T-helper 2 cell treated with Interferon-gamma antibody and Interleukin-4, amounts not matched to agents 100 ng/mL and 5 ng/mL, for 36 hours (primary cell): ENCODE results near the gene CCDC136. TPM values are rescaled to one million over a fixed set of nuclear protein-coding genes. Genes with fewer than 3 reads are reported as not detected.

ENCODE experiments used
- intact Hi-C: fragments of 100-400 bp; cut with micrococcal nuclease; formaldehyde crosslinking; loops from one replicate; pipeline ENCODE4 v1.15.1; 2023
- total RNA-seq: library from RNA; stranded (reverse); gene quantifications from 2 replicates; pipeline ENCODE4 v1.2.3, GENCODE V29; 2022

The CCDC136 gene
- total RNA-seq, 1 donor from 2014 or later = 13.5 TPM

DNA sequence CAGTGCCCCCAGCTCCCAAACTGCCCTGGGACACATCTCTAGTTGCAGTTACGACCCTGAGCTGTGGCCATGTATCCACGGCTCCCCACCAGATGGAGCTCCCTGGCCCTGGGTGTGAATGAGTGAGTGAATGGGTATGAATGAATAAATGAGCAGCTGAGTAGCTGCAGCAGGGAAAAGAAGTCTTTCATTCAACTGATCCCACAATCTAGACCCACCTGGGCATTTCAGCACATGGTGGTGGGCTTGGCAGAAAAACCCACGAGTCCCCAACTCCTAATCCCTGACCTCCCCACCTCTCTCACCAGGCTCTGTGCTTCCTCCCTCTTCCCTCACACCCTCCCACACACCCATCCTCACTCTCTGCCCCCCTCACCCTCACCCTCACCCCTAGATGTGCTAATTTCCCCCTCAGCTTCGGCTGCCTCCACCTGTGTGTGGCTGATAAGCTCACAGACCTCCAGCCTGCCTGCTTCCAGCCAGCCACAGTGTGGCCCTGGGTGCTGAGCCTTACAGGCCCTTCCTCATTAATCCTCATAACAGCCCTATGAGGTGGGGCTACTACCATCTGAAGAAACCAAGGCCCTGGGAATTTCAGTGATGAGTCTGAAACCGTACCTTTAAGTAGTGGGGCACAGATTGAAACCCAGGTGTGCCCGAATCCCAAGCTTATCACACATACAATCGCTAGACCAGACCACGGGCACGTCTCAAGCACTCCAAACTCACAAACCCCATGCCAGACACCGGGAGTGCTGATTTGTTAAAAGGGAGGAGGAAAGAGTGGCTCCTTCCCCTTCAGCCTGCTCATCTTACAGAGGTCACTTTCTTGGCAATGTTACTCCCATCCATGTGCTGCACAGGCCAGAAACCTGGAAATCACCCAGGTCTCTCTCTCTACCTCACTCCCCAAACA lies 68.6 kb downstream of the CCDC136 start:
- intact Hi-C loops = loop anchor here (5.0 kb wide), 2 partner anchors 403 to 453 kb away; partner anchors contain the start of genes HILPDA and IMPDH1

DNA sequence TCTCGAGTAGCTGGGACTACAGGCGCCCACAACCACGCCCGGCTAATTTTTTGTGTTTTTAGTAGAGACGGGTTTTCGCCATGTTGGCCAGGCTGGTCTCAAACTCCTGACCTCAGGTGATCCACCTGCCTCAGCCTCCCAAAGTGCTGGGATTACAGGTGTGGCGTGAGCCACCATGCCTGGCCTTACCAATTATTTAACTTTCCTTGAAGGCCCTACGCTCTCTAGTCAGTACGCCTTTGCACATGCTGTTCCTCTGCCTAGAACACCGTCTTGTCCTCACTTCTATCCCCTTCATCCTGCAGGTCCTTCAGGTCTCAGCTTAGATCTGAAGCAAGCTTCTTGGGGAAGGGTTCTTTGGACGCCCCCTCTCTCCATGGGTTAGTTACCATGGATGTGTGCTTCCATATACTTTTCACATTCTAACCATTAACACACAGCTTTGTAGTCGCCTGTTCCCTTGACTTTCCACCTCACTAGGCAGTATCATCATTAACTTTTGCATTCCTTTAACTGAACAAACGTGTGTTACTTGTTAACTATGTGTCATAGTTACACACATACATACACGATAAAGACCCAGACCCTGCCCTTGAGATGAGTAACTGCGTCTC lies 70.3 kb downstream of the CCDC136 start:
- intact Hi-C loops = loop anchor here (1.0 to 5.0 kb wide), 6 partner anchors 21 to 455 kb away; partner anchors contain the start of genes AHCYL2, CALU, CCDC136 and HILPDA

DNA sequence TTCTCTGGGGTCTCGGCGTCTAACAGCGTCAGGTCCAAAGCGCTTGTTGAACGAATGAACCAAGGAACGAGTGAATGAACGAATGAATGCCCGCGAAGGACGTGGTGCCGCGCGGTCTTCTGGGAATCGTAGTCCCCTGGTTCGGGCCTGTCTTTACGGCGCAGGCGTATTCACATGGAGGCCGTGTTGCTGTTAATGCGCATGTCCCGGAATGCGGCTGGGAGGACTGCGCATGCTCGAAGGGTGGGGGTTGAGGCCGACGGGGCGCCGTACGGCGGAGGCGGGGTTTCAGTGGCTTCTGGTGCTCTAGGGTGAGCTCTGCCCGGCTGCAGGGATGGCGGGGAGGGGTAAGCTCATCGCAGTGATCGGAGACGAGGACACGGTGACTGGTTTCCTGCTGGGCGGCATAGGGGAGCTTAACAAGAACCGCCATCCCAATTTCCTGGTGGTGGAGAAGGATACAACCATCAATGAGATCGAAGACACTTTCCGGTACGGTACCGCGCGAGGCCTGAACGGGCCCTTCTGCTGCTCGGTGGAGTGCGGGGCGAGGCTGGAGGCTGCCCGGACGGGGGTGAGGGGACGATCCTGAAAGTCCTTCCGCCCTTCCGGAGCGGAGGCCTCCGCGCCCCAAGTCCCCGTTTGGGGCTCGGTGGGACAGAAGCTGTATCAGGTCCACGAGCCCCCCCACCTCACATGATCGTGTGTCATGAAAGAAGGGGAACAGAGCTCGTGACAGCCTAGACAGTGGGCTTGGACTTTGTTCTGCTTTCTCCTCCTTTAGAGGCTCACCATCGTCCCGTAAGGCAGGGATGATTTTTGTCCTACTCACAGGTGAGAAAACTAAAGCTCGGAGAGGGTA lies 71.0 kb downstream of the CCDC136 start, which contains the start of gene ATP6V1F:
TSS of gene ATP6V1F (plus strand) at position 286 of the 862 bp plus-strand sequence. CDS start at position 335, 49 bp downstream.
- intact Hi-C loops = loop anchor here (1.0 to 5.0 kb wide), 6 partner anchors 20 to 456 kb away; partner anchors contain the start of genes AHCYL2, CALU, CCDC136 and HILPDA

DNA sequence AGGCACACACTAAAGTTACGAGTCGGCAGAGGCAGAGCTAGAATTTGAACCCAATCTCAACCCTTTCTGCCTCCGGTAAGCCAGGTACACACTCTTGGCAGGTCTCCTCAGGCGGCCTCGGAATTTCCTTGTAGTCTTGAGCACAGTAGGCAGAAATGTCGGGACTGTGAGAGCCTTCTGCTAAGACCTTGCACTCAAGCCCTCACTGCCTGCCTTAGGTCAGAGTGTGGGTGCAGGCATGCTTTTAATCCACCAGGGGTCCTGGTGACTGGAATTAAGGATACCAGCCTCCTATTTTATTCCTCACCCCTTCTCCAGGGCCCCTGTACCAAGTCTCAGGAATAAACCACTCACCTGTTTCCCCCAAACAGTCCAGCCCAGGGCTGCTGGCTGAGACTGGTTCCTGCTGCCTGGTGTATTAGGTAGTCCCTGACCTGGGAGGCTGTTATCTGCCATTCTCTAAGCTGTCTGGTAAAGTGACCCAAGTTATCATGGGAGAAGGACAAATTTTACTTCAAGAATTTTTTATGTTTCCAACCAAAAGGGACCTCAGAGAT lies 71.7 kb downstream of the CCDC136 start:
- intact Hi-C loops = loop anchor here (2.0 to 5.0 kb wide), 4 partner anchors 19 to 456 kb away; partner anchors contain the start of genes CCDC136, HILPDA and IMPDH1

DNA sequence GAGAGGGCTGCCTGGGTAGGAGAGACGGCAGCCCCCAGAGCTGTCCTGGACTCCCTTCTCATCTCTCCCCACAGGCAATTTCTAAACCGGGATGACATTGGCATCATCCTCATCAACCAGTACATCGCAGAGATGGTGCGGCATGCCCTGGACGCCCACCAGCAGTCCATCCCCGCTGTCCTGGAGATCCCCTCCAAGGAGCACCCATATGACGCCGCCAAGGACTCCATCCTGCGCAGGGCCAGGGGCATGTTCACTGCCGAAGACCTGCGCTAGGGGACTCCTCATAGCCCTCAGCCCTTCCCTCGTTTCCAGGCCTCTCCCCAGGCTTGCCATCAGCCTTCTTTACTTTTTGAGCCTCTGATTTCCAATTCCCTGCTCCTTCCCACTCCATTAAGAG lies 73.5 kb downstream of the CCDC136 start:
- intact Hi-C loops = no loop called here

DNA sequence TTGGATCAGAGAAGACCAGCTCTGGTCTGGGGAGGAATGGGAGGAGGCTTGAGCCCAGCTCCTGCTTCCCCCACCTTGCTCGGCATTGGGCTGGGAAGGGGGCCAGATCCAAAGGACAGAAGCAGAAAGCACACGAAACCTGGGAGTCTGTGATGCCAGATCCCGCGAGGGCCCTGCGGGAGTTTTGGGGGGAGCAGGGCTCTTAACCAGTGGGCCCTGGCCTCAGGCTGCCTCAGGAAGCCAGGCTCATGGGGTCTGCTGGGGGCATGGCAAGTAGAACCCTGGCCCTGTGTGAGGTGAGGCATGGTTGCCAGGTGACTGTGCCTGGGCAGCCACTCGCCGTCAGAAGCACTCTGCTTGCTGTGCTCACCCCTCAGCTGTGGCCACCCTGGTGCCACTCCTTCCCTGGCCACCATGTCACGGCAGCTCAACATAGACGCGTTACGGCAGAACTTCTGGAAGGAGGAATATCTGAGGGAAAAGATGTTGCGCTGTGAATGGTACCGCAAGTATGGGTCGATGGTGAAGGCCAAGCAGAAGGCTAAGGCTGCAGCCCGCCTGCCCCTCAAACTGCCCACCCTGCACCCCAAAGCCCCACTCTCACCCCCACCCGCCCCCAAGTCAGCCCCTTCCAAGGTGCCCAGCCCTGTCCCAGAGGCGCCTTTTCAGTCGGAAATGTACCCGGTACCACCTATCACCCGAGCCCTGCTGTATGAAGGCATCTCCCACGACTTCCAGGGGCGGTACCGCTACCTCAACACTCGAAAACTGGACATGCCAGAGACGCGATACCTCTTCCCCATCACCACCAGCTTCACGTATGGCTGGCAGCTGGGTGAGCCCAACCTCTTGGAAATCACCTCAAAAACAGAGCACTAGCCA lies 74.5 kb downstream of the CCDC136 start:
- intact Hi-C loops = no loop called here

DNA sequence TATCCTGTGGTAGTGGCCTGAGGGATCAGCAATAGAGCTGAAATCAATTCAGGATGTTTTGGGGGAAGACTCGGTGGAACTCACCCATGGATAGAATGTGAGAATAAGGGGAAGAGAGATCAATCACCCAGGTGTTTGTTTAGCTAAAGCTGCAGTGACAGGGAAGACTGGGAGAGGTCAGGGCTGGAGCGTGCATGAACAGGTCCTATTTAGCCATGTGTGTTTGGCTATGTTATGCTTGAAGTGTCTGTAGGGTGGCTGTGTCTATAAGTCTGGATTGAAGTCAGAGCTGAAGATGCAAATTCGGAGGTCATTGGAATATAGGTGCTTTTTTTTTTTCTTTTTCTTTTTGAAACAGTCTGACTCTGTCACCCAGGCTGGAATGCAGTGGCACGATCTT lies 75.5 kb downstream of the CCDC136 start:
- intact Hi-C loops = no loop called here

DNA sequence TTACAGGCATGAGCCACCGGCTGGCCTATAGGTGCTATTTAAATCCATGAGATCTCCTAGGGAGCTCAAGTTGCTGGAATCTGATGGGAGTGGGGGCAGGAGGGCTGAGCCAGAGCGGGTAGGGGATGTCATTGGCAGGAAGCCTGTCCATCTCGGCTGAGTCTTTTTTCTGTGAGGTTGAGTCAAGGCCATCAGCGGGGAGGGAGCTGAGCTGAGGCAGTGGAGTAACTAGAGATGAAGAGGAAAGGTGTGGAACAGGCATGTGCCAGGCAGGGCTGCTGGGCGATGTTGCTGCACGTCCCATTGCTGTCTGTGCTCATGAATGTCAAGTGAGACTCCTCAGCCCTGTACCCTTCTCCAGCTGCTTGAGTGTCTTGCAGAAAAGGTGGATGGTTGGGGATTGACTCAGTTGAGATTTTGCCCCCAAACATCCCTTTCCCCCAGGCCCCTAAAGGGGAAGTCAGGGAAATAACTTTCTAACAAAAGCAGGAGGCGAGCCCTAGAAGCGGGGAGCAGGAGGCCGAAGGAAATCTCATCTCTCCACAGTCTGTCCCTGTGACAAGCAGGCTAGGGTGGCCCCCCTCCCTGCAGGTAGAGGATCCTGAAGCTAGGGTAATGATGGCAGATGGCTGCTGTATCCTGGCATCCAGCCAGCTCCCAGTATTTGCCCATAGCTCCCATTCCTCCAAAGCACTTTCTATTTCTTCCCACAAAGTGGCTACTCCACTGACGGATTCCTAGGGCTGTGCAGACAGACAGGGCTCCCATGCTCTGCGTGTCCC lies 76.3 kb downstream of the CCDC136 start:
- intact Hi-C loops = no loop called here

DNA sequence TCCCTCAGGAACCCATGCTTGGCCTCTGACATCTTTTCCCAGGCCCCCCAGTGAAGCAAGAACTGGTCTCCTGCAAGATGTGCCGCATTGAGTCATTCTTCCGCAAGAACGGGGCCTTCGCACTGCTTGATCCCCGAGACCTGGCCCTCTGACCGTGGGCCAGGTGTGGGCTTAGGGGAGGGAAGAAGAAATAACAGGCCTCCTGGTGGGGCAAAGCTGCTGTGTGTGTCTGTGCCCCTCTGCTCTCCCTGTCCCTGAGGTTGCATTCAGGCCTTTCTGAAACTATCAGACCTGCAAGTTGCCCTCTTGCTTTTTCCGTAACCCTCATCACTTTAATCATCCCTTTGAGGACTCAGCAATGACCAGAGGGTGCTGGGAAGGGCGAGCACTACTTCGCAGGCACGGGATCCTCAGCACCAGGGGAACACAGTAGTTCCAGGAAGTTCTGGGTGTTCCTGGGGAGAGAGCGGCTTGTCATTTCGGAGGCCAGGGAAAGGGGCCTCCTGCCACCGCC lies 76.9 kb downstream of the CCDC136 start:
- intact Hi-C loops = no loop called here

DNA sequence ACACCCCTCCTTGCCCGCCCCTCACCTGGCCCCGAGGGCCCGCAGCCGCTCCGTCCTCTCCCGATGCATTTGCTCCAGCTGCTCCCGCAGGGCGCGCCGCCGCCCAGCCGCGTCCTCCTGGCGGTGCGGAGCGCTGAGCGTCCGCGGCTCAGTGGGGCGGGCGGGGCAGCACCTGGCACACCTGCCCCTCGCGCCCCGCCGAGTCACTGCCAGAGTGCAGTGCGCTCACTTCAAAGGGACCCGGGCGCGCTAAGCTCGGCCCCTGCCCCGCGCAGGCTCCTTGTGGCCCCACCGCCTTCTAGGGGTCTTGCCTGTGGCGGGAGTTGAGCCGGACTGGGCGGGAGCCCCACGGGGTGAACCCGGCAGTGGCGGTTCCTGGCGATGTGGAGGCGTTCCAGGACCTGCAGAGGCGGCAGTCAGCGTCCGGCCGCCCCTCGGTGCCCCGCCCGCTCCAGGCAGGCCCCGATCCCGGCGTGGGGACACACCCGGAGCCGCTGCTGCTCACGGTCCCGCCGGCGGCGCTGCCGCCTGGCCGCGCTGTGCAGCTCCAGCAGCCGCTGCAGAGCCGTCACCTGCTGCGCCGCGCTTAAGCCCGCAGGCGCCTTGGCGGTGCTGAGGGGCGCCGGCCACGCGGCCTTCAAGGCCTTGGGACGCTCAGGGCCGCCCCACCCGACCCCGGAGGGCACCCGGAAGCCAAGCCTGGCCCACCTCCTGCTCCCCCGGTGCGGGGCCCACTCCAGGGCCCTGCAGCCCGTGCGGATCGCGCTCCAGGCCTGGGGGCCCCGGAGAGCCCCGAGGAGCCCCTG lies 77.6 kb downstream of the CCDC136 start:
- intact Hi-C loops = no loop called here

DNA sequence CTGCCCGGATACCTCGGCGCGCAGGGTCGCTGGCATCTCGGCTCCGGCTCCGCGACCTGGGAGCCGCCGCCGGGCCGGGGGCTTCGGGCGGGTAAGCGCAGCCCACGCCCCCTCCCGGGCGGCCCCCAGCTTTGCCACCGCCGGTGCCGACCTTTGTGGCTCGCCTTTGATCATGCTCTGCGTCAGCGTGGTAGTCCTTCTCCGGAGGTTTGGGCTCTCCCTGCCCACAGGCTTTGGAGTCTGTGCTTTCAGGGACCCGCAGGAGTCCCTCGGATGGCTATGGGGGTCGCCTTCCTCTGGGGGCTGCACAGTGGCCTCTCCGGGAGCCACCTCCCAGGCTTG lies 78.1 kb downstream of the CCDC136 start:
- intact Hi-C loops = no loop called here

DNA sequence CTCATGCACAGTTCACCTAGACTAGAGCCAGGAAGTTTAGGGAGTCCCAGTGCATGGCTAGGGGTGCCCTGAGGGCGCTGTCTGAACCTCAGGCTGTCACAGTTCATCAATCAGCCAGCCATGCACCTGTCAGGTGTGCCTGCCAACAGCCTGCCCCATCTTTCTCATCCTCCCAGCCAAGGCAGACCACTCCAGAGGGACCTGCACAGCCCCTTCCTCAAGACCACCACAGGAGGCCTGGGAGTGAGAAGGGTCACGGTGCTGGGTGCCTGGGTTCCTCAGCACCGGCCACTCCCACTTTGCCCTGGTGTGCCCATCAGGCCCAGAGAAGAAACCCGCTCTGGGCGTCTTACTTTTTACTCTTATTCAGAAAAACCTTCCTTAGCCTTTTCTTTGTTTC lies 79.3 kb downstream of the CCDC136 start:
- intact Hi-C loops = no loop called here

Other genes with a start within 250 kb of the CCDC136 start
- gene GARIN1A, start 119.7 kb upstream of the CCDC136 start, total RNA-seq = 0.68 and 0.95 TPM in 2 replicates
- gene CALU, start 52.6 kb upstream of the CCDC136 start, total RNA-seq = 43.9 and 44.2 TPM in 2 replicates
- gene OPN1SW, start 16.2 kb upstream of the CCDC136 start, total RNA-seq = not detected in 2 replicates
- gene FLNC, start 38.4 kb downstream of the CCDC136 start, total RNA-seq = not detected in 2 replicates
- gene ATP6V1F, start 70.9 kb downstream of the CCDC136 start, total RNA-seq = 106 and 107 TPM in 2 replicates
- 0.09 TPM in 2 replicates for gene KCP, start 118.7 kb downstream of the CCDC136 start, total RNA-seq
- gene IRF5, start 146.0 kb downstream of the CCDC136 start, total RNA-seq = 7.2 and 8.0 TPM in 2 replicates